Stomach (tissue), 4 donors: ENCODE measurements around the gene NUDT19.

Experiments used
- POLR2A ChIP-seq, 4 donors: fragments of 450-650 bp; IDR thresholded peaks; one replicate each; pipeline ENCODE4 v1.6.1; 2016; ENCODE audit warnings: antibody characterized with exemption in 4 of 4, control low read depth in 2 of 4, mild to moderate bottlenecking in 1 of 4, moderate library complexity in 1 of 4
- POLR2AphosphoS5 ChIP-seq, 3 donors: sonication (generic); formaldehyde crosslinking; IDR thresholded peaks; one replicate each; pipeline ENCODE4 v1.6.1; 2016; ENCODE audit warnings: antibody characterized with exemption in 3 of 3
- TF ChIP-seq, protein P1 (sequence below), 7 experiments: fragments of 450-650 bp in 4 of 7; fragments of 200-600 bp in 3 of 7; sonication (generic) in 3 of 7; IDR thresholded peaks; one replicate each; pipeline ENCODE4 v1.5.1; 2016 to 2019; ENCODE audit warnings: antibody characterized with exemption in 7 of 7, control low read depth in 2 of 7, mild to moderate bottlenecking in 1 of 7

GRCh38 chr19:32662186-32662585 lies 29.4 kb upstream of the NUDT19 start:
- no peak for TF ChIP-seq POLR2A (IDR thresholded peaks at IDR 0.05)
- no peak for TF ChIP-seq POLR2AphosphoS5 (IDR thresholded peaks at IDR 0.05)
- TF ChIP-seq, protein P1, sequence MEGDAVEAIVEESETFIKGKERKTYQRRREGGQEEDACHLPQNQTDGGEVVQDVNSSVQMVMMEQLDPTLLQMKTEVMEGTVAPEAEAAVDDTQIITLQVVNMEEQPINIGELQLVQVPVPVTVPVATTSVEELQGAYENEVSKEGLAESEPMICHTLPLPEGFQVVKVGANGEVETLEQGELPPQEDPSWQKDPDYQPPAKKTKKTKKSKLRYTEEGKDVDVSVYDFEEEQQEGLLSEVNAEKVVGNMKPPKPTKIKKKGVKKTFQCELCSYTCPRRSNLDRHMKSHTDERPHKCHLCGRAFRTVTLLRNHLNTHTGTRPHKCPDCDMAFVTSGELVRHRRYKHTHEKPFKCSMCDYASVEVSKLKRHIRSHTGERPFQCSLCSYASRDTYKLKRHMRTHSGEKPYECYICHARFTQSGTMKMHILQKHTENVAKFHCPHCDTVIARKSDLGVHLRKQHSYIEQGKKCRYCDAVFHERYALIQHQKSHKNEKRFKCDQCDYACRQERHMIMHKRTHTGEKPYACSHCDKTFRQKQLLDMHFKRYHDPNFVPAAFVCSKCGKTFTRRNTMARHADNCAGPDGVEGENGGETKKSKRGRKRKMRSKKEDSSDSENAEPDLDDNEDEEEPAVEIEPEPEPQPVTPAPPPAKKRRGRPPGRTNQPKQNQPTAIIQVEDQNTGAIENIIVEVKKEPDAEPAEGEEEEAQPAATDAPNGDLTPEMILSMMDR (IDR thresholded peaks at IDR 0.05): no peak
